GM12878 (cell line): ENCODE data around the gene ACVR1B. TPM values are rescaled to one million over a fixed set of nuclear protein-coding genes. Genes with fewer than 3 reads are reported as not detected.

Source experiments
- ATAC-seq: fragments of 200-7000 bp; cut with Tn5 transposase; 3 replicates; pipeline ENCODE4 v1.9.1; 2020; ENCODE audit warnings: mild to moderate bottlenecking, moderate library complexity
- BruUV-seq: library from RNA; stranded (reverse); fragments of 400-500 nt; replicated peaks from 2 replicates; lab custom pipeline; 2021; lab: Mats Ljungman, UMichigan
- CTCF ChIA-PET: fragments of 300-600 bp; sonication (Branson Sonifier 250); formaldehyde crosslinking; extraction: SDS; loops from one replicate; lab custom pipeline; 2021; ENCODE audit warnings: inconsistent platforms; lab: Yijun Ruan, JAX
- POLR2A ChIA-PET: fragments of 350-600 bp; formaldehyde crosslinking; extraction: SDS; loops from one replicate; lab custom pipeline; 2021; ENCODE audit warnings: inconsistent platforms; lab: Charles Lee
- RAD21 ChIA-PET: fragments of 300-600 bp; sonication (Branson Sonifier 250); formaldehyde crosslinking; loops from one replicate; lab custom pipeline; 2023; ENCODE audit warnings: antibody characterized with exemption; ENCODE audit not compliant: unreplicated experiment; lab: Charles Lee
- SMC1A ChIA-PET: fragments of 300-600 bp; sonication (Branson Sonifier 250); formaldehyde crosslinking; loops from one replicate; lab custom pipeline; 2023; ENCODE audit not compliant: unreplicated experiment, uncharacterized antibody; lab: Charles Lee
- DNase-seq: peaks from one replicate; pipeline ENCODE4 v3.0.0-alpha.2; 2011; ENCODE audit warnings: low read depth, low spot score
- FAIRE-seq: peaks from 3 replicates; lab custom pipeline; 2011; peaks lifted over from hg19 to GRCh38; lab: Jason Lieb, UNC
- H2AFZ ChIP-seq: 2 replicates; pipeline ENCODE4 v1.6.0; 2011; ENCODE audit warnings: low read depth, low read length, control low read depth; ENCODE audit not compliant: control insufficient read depth
- H3K27ac ChIP-seq: 2 replicates; pipeline ENCODE4 v1.5.1; 2011; ENCODE audit warnings: control low read depth; ENCODE audit not compliant: control insufficient read depth, insufficient read depth
- H3K27me3 ChIP-seq, 2 experiments: replicated peaks in 1 of 2; 2 replicates each; pipeline versions ENCODE4 v1.6.0 to v1.6.1; 2011; ENCODE audit warnings: low read length in 1 of 2; ENCODE audit not compliant: control insufficient read depth in 2 of 2, insufficient read depth in 2 of 2
- H3K36me3 ChIP-seq, 2 experiments: 2 replicates each; pipeline ENCODE4 v1.5.1; 2011; ENCODE audit warnings: low read length in 1 of 2; ENCODE audit not compliant: control insufficient read depth in 2 of 2, insufficient read depth in 2 of 2
- H3K4me1 ChIP-seq: 2 replicates; pipeline ENCODE4 v1.6.1; 2011; ENCODE audit warnings: mild to moderate bottlenecking, low read length, moderate library complexity, mixed read lengths; ENCODE audit not compliant: control insufficient read depth, insufficient read depth
- H3K4me2 ChIP-seq: 2 replicates; pipeline ENCODE4 v1.6.0; 2011; ENCODE audit warnings: control low read depth; ENCODE audit not compliant: control insufficient read depth, insufficient read depth
- H3K4me3 ChIP-seq: fragments of 200-600 bp; sonication (generic); 2 replicates; pipeline ENCODE4 v1.5.1; 2016
- H3K79me2 ChIP-seq: 2 replicates; pipeline ENCODE4 v1.6.0; 2011; ENCODE audit warnings: low read length; ENCODE audit not compliant: control insufficient read depth, insufficient read depth
- H3K9ac ChIP-seq: 2 replicates; pipeline ENCODE4 v1.8.0; 2011; ENCODE audit warnings: low read length, control low read depth, mixed read lengths; ENCODE audit not compliant: control insufficient read depth, insufficient read depth
- H3K9me3 ChIP-seq: replicated peaks from 3 replicates; pipeline ENCODE4 v1.5.1; 2011; ENCODE audit warnings: mild to moderate bottlenecking, low read length; ENCODE audit not compliant: control insufficient read depth, insufficient read depth
- H4K20me1 ChIP-seq: 2 replicates; pipeline ENCODE4 v1.6.0; 2011; ENCODE audit not compliant: control insufficient read depth, insufficient read depth
- CHD1 ChIP-seq: IDR thresholded peaks from 2 replicates; pipeline ENCODE4 v1.6.1; 2012; ENCODE audit warnings: low read depth, low read length, improper control_type of control experiment
- MYC ChIP-seq: IDR thresholded peaks from 2 replicates; pipeline ENCODE4 v1.6.1; 2011; ENCODE audit warnings: mild to moderate bottlenecking, low read length, moderate library complexity, inconsistent platforms; ENCODE audit not compliant: insufficient read depth, insufficient replicate concordance, insufficient read length, severe bottlenecking
- NBN ChIP-seq: fragments of 450-650 bp; IDR thresholded peaks from 2 replicates; pipeline ENCODE4 v1.6.1; 2016
- POU2F2 ChIP-seq: IDR thresholded peaks from 3 replicates; pipeline ENCODE4 v1.6.1; 2011; ENCODE audit warnings: low read depth, mild to moderate bottlenecking, low read length, borderline replicate concordance
- RAD21 ChIP-seq: IDR thresholded peaks from 2 replicates; pipeline ENCODE4 v1.6.1; 2011; ENCODE audit warnings: mild to moderate bottlenecking, low read depth, low read length, moderate library complexity; ENCODE audit not compliant: insufficient read depth
- WGBS: methylation state at CpG from one replicate; pipeline ENCODE4 v1.1.6; 2016; ENCODE audit warnings: low lambda C conversion rate; ENCODE audit not compliant: insufficient replicate concordance, insufficient coverage; ENCODE audit errors: missing lambda C conversion rate; 5-methylcytosine and 5-hydroxymethylcytosine counted together
- in situ Hi-C: fragments of 300-500 bp; cut with MboI; formaldehyde crosslinking; loops from 9 replicates; pipeline ENCODE4 v1.14.3; 2018; ENCODE audit warnings: mixed read lengths
- intact Hi-C: fragments of 100-400 bp; cut with micrococcal nuclease; formaldehyde crosslinking; loops from one replicate; pipeline ENCODE4 v1.14.2; 2022; ENCODE audit not compliant: unreplicated experiment
- polyA plus RNA-seq, 11 experiments: library from polyadenylated mRNA; depleted of rRNA in 4 of 11; unstranded in 6 of 11; stranded (reverse) in 5 of 11; fragments of >200 nt; fragmentation: Nextera tagmentation in 4 of 11; fragmentation: Illumina TruSeq in 1 of 11; extraction: Ambion mirVana in 4 of 11; extraction: Trizol in 1 of 11; gene quantifications; 1 replicate in 1 of 11; 2 replicates in 10 of 11; pipeline versions ENCODE4 v1.2.1 to v1.2.3, GENCODE V29; 2011 to 2016; ENCODE audit warnings: inconsistent platforms in 2 of 11, missing spikeins in 2 of 11, low read depth in 1 of 11
- total RNA-seq, 4 experiments: library from RNA; depleted of rRNA in 3 of 4; stranded (reverse); fragments of >200 nt in 3 of 4; fragmentation: Illumina TruSeq in 1 of 4; extraction: Trizol in 1 of 4; gene quantifications; 2 replicates each; pipeline versions ENCODE4 v1.2.1 to v1.2.3, GENCODE V29; 2013 to 2021
- TF ChIP-seq, protein P1 (sequence below): fragments of 450-650 bp; formaldehyde crosslinking; IDR thresholded peaks from 2 replicates; pipeline ENCODE4 v1.4.0; 2022; ENCODE audit warnings: mild to moderate bottlenecking, moderate library complexity
- TF ChIP-seq, protein P2 (sequence below): fragments of 450-650 bp; formaldehyde crosslinking; IDR thresholded peaks from 2 replicates; pipeline ENCODE4 v1.5.0; 2022; ENCODE audit warnings: mild to moderate bottlenecking, missing genetic modification characterization
- TF ChIP-seq, protein P3 (sequence below): IDR thresholded peaks from 2 replicates; pipeline ENCODE4 v1.6.1; 2012; ENCODE audit warnings: improper control_type of control experiment, low read depth, low read length; ENCODE audit not compliant: insufficient replicate concordance
- TF ChIP-seq, protein P4 (sequence below): IDR thresholded peaks from 2 replicates; pipeline ENCODE4 v1.6.1; 2011; ENCODE audit warnings: low read depth, low read length, improper control_type of control experiment, borderline replicate concordance

The ACVR1B gene
- total and polyA plus RNA-seq, 10 of the 15 experiments (the other 5 are each of a cell fraction or from before 2014, with no cell fraction given) = 0.02 to 0.69 (median 0.16) TPM; not detected in 2

DNA sequence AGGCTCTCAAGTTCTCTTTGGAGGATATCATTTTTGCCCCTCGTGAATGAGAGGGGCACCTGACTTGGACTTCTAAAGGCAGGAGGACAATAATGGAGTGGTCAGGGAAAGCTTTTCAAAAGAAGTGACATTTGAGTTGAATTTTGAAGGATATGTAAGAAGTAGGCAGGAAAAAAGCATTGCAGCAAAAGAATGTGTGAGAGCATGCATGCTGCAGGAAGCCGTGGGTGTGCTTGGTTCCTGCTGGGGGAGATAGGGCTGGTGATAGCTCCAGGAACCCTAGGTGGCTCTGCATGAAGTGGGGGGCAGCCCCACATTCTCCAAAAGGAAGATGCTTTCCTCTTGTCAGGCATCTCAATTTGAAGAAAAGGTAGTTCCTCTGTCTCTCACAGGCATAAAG, 23.1 kb downstream of the ACVR1B start:
- H3K9me3 ChIP-seq = no peaks in the 10 kb centered on the region
- no peaks in the 10 kb centered on the region for H3K79me2 ChIP-seq
- ChIA-PET RAD21 (interaction anchor here (1.0 kb wide), 1 partner anchor 58 kb away, joined by 3 read pairs; no protein-coding TSS in a partner anchor), SMC1A (interaction anchor here (1.1 kb wide), 2 partner anchors 47 to 48 kb away, joined by 3 read pairs; no protein-coding TSS in a partner anchor), POLR2A (no interaction called here), CTCF (interaction anchor here (0.6 to 0.8 kb wide), 2 partner anchors 23 to 1675 kb away, joined by 3 read pairs; no protein-coding TSS in a partner anchor)
- intact Hi-C loops = no loop called here
- peaks cover 30% of the 10 kb centered on the region for H3K4me1 ChIP-seq
- FAIRE-seq = no peak
- no peak overlapping the region for H3K4me3 ChIP-seq
- 15% methylated on average over 2 of the region's 2 CpGs for WGBS
- in situ Hi-C loops = no loop called here
- no peaks in the 10 kb centered on the region for H3K36me3 ChIP-seq
- peaks cover 0 to 10% of the 10 kb centered on the region in 2 experiments; a peak in 3 of 4 replicates for H3K27me3 ChIP-seq
- no peaks in the 10 kb centered on the region; the same call in 1 of the 2 replicates for H4K20me1 ChIP-seq
- no peak overlapping the region for H2AFZ ChIP-seq
- TF ChIP-seq, protein P1, sequence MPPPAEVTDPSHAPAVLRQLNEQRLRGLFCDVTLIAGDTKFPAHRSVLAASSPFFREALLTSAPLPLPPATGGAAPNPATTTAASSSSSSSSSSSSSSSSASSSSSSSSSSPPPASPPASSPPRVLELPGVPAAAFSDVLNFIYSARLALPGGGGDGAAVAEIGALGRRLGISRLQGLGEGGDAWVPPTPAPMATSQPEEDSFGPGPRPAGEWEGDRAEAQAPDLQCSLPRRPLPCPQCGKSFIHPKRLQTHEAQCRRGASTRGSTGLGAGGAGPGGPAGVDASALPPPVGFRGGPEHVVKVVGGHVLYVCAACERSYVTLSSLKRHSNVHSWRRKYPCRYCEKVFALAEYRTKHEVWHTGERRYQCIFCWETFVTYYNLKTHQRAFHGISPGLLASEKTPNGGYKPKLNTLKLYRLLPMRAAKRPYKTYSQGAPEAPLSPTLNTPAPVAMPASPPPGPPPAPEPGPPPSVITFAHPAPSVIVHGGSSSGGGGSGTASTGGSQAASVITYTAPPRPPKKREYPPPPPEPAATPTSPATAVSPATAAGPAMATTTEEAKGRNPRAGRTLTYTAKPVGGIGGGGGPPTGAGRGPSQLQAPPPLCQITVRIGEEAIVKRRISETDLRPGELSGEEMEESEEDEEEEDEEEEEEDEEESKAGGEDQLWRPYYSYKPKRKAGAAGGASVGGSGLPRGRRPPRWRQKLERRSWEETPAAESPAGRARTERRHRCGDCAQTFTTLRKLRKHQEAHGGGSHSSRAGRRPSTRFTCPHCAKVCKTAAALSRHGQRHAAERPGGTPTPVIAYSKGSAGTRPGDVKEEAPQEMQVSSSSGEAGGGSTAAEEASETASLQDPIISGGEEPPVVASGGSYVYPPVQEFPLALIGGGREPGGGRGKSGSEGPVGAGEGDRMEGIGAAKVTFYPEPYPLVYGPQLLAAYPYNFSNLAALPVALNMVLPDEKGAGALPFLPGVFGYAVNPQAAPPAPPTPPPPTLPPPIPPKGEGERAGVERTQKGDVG = no peak
- TF ChIP-seq, protein P2, sequence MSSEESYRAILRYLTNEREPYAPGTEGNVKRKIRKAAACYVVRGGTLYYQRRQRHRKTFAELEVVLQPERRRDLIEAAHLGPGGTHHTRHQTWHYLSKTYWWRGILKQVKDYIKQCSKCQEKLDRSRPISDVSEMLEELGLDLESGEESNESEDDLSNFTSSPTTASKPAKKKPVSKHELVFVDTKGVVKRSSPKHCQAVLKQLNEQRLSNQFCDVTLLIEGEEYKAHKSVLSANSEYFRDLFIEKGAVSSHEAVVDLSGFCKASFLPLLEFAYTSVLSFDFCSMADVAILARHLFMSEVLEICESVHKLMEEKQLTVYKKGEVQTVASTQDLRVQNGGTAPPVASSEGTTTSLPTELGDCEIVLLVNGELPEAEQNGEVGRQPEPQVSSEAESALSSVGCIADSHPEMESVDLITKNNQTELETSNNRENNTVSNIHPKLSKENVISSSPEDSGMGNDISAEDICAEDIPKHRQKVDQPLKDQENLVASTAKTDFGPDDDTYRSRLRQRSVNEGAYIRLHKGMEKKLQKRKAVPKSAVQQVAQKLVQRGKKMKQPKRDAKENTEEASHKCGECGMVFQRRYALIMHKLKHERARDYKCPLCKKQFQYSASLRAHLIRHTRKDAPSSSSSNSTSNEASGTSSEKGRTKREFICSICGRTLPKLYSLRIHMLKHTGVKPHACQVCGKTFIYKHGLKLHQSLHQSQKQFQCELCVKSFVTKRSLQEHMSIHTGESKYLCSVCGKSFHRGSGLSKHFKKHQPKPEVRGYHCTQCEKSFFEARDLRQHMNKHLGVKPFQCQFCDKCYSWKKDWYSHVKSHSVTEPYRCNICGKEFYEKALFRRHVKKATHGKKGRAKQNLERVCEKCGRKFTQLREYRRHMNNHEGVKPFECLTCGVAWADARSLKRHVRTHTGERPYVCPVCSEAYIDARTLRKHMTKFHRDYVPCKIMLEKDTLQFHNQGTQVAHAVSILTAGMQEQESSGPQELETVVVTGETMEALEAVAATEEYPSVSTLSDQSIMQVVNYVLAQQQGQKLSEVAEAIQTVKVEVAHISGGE (CRISPR knock-in tag) = no peak
- no peak for TF ChIP-seq POU2F2
- TF ChIP-seq RAD21 = no peak
- no peak for TF ChIP-seq MYC
- TF ChIP-seq NBN = no peak
- TF ChIP-seq, protein P3, sequence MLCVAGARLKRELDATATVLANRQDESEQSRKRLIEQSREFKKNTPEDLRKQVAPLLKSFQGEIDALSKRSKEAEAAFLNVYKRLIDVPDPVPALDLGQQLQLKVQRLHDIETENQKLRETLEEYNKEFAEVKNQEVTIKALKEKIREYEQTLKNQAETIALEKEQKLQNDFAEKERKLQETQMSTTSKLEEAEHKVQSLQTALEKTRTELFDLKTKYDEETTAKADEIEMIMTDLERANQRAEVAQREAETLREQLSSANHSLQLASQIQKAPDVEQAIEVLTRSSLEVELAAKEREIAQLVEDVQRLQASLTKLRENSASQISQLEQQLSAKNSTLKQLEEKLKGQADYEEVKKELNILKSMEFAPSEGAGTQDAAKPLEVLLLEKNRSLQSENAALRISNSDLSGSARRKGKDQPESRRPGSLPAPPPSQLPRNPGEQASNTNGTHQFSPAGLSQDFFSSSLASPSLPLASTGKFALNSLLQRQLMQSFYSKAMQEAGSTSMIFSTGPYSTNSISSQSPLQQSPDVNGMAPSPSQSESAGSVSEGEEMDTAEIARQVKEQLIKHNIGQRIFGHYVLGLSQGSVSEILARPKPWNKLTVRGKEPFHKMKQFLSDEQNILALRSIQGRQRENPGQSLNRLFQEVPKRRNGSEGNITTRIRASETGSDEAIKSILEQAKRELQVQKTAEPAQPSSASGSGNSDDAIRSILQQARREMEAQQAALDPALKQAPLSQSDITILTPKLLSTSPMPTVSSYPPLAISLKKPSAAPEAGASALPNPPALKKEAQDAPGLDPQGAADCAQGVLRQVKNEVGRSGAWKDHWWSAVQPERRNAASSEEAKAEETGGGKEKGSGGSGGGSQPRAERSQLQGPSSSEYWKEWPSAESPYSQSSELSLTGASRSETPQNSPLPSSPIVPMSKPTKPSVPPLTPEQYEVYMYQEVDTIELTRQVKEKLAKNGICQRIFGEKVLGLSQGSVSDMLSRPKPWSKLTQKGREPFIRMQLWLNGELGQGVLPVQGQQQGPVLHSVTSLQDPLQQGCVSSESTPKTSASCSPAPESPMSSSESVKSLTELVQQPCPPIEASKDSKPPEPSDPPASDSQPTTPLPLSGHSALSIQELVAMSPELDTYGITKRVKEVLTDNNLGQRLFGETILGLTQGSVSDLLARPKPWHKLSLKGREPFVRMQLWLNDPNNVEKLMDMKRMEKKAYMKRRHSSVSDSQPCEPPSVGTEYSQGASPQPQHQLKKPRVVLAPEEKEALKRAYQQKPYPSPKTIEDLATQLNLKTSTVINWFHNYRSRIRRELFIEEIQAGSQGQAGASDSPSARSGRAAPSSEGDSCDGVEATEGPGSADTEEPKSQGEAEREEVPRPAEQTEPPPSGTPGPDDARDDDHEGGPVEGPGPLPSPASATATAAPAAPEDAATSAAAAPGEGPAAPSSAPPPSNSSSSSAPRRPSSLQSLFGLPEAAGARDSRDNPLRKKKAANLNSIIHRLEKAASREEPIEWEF = no peak
- TF ChIP-seq, protein P4, sequence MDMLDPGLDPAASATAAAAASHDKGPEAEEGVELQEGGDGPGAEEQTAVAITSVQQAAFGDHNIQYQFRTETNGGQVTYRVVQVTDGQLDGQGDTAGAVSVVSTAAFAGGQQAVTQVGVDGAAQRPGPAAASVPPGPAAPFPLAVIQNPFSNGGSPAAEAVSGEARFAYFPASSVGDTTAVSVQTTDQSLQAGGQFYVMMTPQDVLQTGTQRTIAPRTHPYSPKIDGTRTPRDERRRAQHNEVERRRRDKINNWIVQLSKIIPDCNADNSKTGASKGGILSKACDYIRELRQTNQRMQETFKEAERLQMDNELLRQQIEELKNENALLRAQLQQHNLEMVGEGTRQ = no peak
- TF ChIP-seq CHD1 = no peak
- no TSS peak for BruUV-seq
- H3K4me2 ChIP-seq = no peak overlapping the region
- ATAC-seq = no peak
- H3K9ac ChIP-seq = no peak overlapping the region
- DNase-seq = no peak
- H3K27ac ChIP-seq = no peak overlapping the region
